Measurements from ENCODE around the gene C17orf75.

DNA sequence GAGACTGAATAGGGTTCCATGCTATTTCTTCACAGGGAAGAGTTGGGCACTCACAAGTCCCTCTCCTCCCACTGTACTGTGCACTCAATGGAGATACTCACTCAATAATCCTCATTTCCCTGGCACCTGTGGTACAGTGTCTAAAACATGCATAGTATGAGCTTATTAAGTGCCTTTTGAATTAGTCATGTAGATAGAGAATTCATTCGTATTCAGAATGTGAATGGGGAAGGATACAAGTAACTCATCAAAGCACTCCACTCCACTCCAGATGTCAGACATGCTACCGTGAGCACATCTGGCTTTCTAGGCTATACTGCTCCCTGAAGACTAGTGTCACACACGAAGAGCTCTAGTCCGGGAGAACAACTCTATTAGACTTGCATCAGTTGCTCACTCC, 6.3 kb downstream of the C17orf75 start:
- TF ChIP-seq EZH2phosphoT487 (conservative IDR thresholded peaks at IDR 0.05; ENCODE audit: low read length): no peak
- TF ChIP-seq CTCF (IDR thresholded peaks at IDR 0.05; ENCODE audit: insufficient read depth, low read length, poor library complexity, severe bottlenecking): no peak

Measured in SU-DHL-6 (cell line).